Measurements from ENCODE around the gene PTPRO. TPM values are rescaled to one million over a fixed set of nuclear protein-coding genes. Genes with fewer than 3 reads are reported as not detected.

PTPRO gene
- total RNA-seq, 1 donor from 2014 or later, result 5.2 TPM

GRCh38 chr12:15346488-15346887 is 24.2 kb downstream of the PTPRO start:
- no peak for DNase-seq (ENCODE audit: low spot score)

DNA sequence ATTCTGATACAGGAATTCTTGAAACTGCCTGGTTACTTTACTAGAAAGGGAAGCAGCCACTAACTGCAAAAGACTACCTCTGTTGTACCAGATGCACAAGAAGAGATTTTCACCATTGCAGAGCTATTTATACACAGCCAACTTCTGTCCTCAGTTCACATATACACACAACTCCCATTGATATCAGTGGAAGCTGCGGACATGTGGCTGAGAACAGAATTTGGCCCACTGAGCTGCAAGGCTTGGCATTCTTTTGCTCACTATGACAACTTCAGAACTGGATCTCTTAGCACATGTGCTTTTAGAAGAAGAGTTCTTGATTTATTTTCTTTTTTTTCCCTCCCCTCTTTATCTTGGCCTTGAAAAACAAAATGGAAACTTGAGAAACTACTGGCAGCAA is 28.3 kb downstream of the PTPRO start:
- no peak for DNase-seq (ENCODE audit: low spot score)

DNA sequence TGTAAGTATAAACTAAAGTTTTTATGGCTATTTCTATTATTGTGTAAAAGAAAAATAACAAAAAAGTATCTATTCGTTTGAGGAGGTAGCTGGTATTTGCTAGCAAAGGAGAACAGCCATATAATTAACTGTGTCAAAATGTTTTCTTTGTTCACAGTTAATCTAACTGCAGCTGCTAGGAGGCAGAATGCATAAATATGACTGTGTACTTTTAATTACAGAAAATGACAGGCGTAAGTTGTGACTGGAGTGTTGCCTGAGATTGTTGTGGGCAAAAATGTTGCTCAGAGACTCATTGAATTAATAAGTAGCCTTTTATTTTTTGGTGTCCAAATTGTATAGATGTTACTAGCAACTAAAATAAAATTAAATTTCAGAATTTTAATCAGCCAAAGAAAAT is 33.5 kb downstream of the PTPRO start:
- DNase-seq (ENCODE audit: low spot score), result no peak

- no peak for DNase-seq (ENCODE audit: low spot score)
Measured at GRCh38 chr12:15356951-15357364, 34.6 kb downstream of the PTPRO start.

GRCh38 chr12:15364221-15365160 is 42.2 kb downstream of the PTPRO start:
- DNase-seq (ENCODE audit: low spot score), result no peak

DNA sequence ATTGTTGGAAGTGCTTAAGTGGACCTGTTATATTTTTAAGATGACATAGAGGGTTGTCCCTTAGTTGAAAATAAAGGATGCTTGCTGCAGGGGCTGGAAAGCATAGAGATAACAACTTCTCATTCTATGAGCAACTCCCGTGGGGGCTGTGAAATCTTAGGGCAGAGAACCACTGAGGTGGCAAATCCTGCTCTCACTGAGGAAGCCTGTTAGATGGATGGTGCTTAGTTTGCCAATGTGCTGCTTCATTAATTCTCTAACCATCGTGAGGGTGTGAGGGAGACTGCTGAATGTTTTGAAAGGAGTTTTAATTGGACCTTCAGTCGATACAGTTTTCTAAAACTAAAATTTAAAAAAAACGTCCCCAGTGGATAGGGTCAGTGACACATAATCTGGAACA is 46.5 kb downstream of the PTPRO start:
- DNase-seq (ENCODE audit: low spot score), result no peak

- no peak for DNase-seq (ENCODE audit: low spot score)
Measured at GRCh38 chr12:15372352-15372751, 50.0 kb downstream of the PTPRO start.

- DNase-seq (ENCODE audit: low spot score), result no peak
Measured at GRCh38 chr12:15387772-15388171, 65.5 kb downstream of the PTPRO start.

DNA sequence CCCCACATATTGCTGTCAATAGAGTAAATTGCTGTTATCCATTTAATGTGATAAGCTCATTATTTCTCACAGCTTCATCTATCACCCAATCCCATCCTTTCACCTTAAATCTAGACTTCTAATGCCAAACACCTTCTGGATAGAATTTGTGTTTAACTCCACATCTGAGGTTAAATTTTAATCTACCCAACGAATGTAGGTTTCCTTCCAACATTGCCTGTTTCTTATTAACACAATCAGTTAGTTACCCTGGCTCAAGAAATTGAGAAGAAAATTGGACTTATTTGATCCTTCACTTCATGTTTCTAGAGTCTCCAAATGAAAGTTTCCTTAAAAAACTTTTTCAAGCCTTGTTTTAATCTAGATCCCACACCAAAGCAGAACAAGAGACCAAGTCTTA is 67.3 kb downstream of the PTPRO start:
- no peak for DNase-seq (ENCODE audit: low spot score)

DNA sequence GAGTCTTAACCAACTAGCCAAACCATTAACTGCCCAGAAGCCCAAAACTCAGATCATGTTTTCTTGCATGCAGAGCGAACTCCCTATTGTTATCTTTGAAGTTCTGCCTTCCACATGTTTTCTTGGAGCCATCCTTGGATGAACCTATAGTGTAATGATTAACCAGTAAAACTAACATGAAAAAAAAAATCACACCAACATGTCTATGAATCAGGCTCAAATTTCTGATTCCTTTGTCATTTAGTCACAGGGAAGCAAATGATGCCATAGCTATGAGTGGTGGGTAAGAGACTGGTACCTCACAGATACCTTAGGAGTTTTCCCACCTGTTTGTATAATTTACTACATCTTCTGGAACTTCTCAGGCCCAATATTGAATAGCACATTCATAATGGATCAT is 70.7 kb downstream of the PTPRO start:
- no peak for DNase-seq (ENCODE audit: low spot score)

- DNase-seq (ENCODE audit: low spot score), result no peak
Measured at GRCh38 chr12:15393995-15394394, 71.7 kb downstream of the PTPRO start.

DNA sequence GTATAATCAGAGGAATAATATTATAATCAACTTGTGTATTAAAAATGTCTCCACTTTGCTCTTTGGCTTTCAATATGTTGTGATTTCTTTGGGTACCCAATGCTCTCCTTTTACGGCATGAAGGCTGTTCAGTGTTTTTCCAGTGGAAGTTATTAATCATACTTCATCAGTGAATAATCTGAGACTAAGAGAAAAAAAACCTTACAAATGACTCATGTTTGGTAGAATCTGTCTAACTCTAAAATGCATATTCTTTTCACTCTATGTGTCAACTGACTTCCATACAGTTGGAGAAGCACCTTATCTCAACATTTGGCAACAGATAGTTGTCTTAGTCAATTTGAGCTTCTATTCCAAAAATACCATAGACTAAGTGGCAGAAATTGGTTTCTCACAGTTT is 82.2 kb downstream of the PTPRO start:
- no peak for DNase-seq (ENCODE audit: low spot score)

DNA sequence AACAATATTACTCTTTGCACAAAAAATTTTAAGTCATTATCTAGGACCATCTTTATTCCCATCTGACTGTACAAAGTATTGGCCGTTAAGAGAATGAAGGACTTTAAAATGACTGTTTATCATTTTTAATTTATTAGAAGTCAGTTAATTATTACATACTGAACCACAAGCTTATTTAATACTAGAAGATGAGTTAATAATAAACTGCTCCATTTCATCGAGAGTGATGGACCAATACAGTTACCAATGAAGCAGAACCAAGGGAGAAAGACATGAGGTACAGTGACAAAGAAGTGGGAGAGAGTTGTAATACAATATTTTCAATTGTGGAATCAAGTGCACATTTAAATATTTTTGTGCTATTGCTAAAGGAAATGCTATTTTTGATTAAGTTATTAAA is 83.3 kb downstream of the PTPRO start:
- no peak for DNase-seq (ENCODE audit: low spot score)

DNA sequence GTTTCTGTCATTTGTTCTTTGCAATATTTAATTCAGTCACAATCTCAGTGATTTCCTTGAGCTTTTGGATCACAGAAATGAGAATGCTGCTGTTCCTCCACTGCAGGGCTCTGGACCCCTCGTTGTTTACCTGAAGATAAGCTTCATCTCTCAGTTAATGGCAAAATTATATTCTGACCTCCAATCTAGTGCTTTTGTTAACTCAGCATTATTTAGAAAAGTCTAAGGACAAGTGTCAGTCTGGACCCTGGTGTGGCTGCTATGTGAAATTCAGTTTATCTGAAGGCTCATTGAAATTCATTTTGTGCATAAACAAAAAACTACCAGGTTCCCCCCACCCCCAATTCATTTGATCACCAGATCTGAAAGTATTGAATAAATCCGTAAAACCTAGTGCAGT is 84.7 kb downstream of the PTPRO start:
- DNase-seq (ENCODE audit: low spot score), result no peak

- DNase-seq (ENCODE audit: low spot score), result no peak
Measured at GRCh38 chr12:15411842-15412241, 89.5 kb downstream of the PTPRO start.

DNA sequence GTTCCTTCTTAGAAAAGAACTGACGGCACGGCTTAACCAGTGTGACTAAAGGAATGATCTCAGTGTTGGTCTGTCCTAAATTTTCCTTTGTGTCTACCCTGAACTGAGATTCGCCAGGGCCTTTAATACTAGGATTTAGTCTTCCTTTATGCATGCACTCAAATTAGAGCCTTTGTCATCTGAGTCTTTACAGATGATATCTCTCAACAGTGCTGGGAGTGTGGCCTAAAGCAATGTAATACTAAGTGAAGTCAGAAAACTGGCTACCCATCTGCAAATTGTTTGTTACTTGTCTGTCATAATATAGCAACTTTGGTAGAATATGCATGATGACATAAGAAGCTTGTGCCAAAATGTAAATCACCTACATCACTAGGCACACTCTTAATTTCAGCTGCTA is 95.4 kb downstream of the PTPRO start:
- DNase-seq (ENCODE audit: low spot score), result no peak

DNA sequence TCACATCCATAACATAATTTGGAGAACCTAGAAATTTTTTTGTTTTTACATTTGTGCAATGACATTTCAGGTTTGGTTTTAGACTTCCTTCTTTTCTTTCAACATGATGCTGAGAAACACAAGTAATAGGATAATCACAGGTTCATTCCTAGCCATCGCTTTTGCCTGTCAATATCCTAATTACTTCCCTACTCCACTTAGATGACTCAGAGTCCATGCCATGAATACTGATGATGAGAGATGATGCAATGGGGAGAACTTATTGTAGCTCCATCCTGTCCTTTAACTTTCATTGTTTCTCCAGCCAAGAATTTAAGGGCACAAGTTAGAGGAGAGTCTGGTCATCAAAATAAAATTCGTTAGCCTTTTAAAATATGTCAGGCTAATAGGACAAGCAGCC is 101.3 kb downstream of the PTPRO start:
- DNase-seq (ENCODE audit: low spot score), result no peak

- no peak for DNase-seq (ENCODE audit: low spot score)
Measured at GRCh38 chr12:15427913-15428312, 105.6 kb downstream of the PTPRO start.

DNA sequence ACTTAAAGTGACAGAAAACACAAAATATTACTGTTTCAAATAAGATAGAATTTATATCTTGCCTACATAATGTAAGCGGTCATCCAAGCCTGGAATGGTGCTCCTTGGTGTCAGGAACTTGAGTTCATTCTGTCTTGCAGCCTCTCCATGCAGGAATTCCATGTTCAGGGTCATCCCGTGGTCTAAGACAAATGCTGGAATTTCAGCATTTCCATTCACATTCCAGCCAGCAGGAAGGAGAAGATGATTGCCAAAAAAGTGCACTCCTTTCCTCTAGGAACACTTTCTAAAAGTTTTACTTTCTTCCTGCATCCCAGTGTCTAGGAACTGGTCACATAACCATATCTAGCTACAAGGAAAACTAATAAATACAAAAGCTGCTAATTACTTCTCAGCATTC is 106.3 kb downstream of the PTPRO start:
- DNase-seq (ENCODE audit: low spot score), result no peak

DNA sequence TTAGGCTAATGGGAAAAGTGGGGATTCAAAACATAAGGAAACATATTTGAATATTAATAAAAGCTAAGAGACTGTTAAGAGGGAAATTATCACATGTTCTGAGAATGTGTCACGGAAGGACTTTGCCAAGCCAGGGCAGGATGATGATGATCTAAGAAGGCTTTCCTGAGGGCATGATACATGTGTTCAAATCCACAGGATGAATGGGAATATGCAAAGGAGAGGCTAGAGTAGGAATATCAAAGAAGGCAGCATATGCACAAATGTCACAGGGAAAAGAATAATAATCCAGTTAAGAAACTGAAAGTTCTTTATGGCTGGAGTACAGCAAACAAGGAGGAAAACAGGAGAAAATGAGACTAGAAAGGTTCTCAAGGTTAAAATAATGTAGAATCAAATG is 107.0 kb downstream of the PTPRO start:
- DNase-seq (ENCODE audit: low spot score), result no peak

- no peak for DNase-seq (ENCODE audit: low spot score)
Measured at GRCh38 chr12:15435597-15435996, 113.3 kb downstream of the PTPRO start.

- no peak for DNase-seq (ENCODE audit: low spot score)
Measured at GRCh38 chr12:15439459-15439858, 117.2 kb downstream of the PTPRO start.

DNA sequence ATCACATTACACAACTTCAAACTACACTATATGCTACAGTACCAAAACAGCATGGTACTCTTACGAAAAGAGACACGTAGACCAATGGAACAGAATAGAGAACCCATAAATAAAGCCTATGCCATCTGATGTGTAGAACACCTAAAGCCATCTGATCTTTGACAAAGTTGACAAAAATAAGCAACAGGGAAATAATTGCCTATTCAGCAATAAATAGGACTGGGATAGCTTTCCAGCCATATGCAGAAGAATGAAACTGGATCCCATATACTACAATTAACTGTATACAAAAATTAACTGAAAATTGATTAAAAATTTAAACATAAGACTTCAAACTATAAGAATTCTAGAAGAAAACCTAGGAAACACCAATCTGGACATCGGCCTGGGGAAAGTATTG is 120.7 kb downstream of the PTPRO start:
- no peak for DNase-seq (ENCODE audit: low spot score)

All from mesenteric fat pad (tissue), 1 donor.